T-helper 2 cell treated with Interferon-gamma antibody and Interleukin-4, amounts not matched to agents 5 μg/mL and 100 μg/mL, for 36 hours (primary cell): ENCODE data around the gene ADGRG1.

ENCODE experiments used
- DNase-seq: peaks from one replicate; pipeline ENCODE4 v3.0.0; 2021; ENCODE audit warnings: low spot score
- H3K27ac Mint-ChIP-seq: one replicate; pipeline ENCODE4 v1.8.0; 2021; ENCODE audit warnings: mild to moderate bottlenecking, mixed read lengths
- H3K27me3 Mint-ChIP-seq: one replicate; pipeline ENCODE4 v1.8.0; 2021; ENCODE audit warnings: low read depth, mixed read lengths
- H3K36me3 Mint-ChIP-seq: one replicate; pipeline ENCODE4 v1.8.0; 2021; ENCODE audit warnings: low read depth, mixed read lengths
- H3K4me1 Mint-ChIP-seq: one replicate; pipeline ENCODE4 v1.8.0; 2021; ENCODE audit warnings: low read depth, mixed read lengths
- H3K4me3 Mint-ChIP-seq: one replicate; pipeline ENCODE4 v1.8.0; 2022; ENCODE audit warnings: mild to moderate bottlenecking, moderate library complexity, mixed read lengths
- H3K9me3 Mint-ChIP-seq: one replicate; pipeline ENCODE4 v1.8.0; 2021; ENCODE audit warnings: mixed read lengths

ADGRG1 gene

DNA sequence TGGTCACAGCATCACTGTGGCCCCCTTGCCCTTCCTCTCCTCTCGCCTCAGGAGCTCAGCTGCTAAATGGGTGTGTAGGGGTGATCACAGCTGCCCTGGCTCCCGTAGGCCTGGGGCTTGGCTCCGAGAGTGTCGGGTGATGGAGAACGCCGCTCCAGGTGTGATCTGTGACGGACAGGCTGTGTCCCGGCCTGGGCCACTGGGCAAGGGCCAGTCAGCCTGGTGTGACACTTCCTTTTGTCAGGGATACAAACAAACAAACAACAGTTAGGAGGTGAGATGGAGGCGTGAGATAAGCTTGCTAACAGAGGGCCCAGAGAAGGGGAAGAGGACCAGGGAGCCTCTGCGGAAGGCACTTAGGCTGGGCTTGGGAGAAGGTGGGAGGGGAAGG lies 2.0 kb downstream of the ADGRG1 start:
- H3K4me1 Mint-ChIP-seq = peaks cover 10% of the 10 kb centered on the region
- H3K4me3 Mint-ChIP-seq = no peak overlapping the region
- no peak for DNase-seq
- no peak overlapping the region for H3K27ac Mint-ChIP-seq
- no peaks in the 10 kb centered on the region for H3K9me3 Mint-ChIP-seq
- peaks cover 26% of the 10 kb centered on the region for H3K27me3 Mint-ChIP-seq
- H3K36me3 Mint-ChIP-seq = no peaks in the 10 kb centered on the region

DNA sequence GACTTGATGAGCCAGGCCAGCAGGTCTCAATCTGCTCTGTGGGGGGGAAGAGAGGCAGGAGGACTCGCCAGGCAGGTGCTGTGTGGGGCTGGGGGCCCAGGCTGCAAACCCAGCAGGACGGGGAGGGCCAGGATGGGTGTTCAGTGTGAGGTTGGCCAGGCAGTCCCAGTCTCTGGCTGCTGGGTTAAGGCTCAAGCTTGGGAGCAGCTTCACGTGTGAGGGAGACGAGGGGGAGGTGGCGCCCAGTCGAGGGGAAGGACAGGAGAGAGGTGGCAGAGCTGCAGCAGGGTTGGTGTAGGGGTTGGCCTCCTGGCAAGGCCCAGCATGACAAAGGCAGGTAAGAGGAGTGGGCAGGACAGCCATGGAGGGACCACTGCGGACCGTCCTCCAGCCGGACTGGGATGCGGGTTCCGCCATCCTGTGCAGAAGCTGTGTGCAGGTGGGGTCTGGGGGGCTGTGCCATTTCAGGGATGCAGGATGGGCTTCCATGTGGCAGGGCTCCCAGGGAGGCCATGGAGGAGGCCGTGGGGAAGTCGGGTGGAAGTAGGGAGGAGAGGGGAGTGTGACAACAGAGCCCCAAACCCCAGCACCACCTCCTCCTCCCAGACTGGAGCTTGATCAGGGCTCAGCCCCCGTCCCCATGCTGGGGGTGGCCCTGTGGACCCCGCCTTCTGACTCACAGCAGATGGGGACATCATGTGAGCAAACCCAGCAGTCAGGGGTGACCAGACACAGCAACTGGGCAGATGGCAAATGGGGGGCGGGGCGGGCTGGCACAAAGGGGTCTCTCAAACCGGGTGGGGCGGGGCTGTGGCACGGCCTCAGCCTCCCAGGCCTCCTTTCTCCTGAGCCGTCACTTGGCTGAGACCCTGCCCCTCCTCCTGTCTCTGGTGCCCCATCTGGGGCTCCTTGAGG lies 2.8 kb downstream of the ADGRG1 start:
- H3K4me3 Mint-ChIP-seq = no peak overlapping the region
- peaks cover 26% of the 10 kb centered on the region for H3K27me3 Mint-ChIP-seq
- no peaks in the 10 kb centered on the region for H3K9me3 Mint-ChIP-seq
- H3K4me1 Mint-ChIP-seq = peaks cover 10% of the 10 kb centered on the region
- H3K27ac Mint-ChIP-seq = no peak overlapping the region
- no peak for DNase-seq
- no peaks in the 10 kb centered on the region for H3K36me3 Mint-ChIP-seq

DNA sequence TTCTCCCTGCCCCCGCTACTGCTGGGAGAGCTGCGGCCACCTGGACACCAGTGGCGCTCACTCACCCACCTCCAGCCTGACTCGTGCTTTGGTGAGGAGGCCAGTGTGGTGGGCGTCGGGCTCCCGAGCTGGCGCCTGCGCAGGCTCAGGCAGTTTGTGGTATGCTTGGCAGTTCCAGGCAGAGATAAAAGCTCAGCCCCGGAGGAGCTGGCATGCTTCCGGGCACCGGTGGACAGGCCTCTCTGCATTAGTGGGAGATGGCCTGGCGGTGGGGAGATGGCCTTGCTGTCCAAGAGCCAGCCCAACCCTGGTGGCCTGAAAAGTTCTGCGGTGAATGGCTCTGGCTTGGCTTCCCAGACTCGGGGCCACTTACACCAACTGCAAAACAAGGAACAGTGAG lies 4.1 kb downstream of the ADGRG1 start:
- no peak overlapping the region for H3K27ac Mint-ChIP-seq
- H3K27me3 Mint-ChIP-seq = peaks cover 24% of the 10 kb centered on the region
- H3K9me3 Mint-ChIP-seq = no peaks in the 10 kb centered on the region

DNA sequence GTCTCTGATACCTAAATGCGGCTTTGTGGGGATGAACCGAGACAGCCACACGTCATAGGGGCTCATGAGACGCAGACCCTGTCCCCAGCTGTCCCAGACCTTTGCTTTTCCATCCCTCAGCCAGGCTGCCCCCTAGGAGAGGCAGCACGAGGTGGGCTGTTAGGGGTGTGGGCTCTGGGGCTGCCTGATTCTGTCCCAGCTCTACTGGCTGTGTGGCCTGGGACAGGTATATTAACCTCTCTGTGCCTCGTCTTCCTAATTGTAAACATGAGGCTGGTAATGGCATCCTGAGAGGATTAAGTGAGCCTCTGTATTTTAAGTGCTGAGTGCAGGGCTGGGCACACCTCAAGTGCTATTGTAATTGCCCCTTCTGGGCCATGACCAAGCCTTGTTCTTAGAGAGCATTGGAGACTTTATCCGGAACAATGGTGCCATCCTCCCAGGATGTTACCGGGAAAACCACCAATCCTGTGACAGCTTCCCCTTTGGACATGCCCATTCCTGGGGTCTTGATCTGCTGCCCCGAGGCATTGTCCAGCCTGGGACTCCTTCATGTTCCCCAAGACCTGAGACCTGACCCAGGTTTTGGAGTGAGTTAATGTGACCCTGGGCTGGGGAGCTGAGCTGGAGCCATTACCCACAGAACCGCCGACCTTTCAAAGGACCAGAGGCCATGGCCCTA lies 5.1 kb downstream of the ADGRG1 start:
- peaks cover 9% of the 10 kb centered on the region for H3K4me1 Mint-ChIP-seq
- H3K27ac Mint-ChIP-seq = no peak overlapping the region
- H3K27me3 Mint-ChIP-seq = peaks cover 23% of the 10 kb centered on the region
- H3K4me3 Mint-ChIP-seq = no peak overlapping the region
- DNase-seq = no peak
- H3K36me3 Mint-ChIP-seq = no peaks in the 10 kb centered on the region
- H3K9me3 Mint-ChIP-seq = no peaks in the 10 kb centered on the region

More for the DNA sequence above, 4.1 kb downstream of the ADGRG1 start:
- Mint-ChIP-seq H3K4me3 (no peak overlapping the region), H3K4me1 (peaks cover 10% of the 10 kb centered on the region), H3K36me3 (no peaks in the 10 kb centered on the region)
- no peak for DNase-seq

DNA sequence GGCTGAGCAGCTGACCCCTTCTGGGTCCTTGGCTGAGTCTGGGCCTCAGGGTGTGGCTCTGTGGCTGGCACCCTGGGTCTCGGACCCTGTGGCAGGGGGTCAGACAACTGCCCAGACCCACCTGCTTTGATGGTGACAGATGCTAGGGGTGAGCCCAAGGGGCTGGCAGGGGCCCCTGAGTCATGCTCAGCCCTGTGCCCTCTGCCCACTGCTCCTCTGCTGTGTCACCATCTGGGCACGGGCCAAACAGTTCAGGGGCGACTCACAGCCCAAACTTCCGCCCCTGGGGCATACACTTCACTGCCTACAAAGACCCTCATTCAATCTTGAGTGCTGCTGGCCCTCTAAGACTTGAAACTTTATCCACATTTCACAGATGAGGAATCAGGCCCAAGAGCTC lies 5.7 kb downstream of the ADGRG1 start:
- Mint-ChIP-seq H3K36me3 (no peaks in the 10 kb centered on the region), H3K4me3 (no peak overlapping the region), H3K27ac (no peak overlapping the region), H3K9me3 (no peaks in the 10 kb centered on the region), H3K4me1 (peaks cover 3% of the 10 kb centered on the region), H3K27me3 (peaks cover 19% of the 10 kb centered on the region)
- no peak for DNase-seq

DNA sequence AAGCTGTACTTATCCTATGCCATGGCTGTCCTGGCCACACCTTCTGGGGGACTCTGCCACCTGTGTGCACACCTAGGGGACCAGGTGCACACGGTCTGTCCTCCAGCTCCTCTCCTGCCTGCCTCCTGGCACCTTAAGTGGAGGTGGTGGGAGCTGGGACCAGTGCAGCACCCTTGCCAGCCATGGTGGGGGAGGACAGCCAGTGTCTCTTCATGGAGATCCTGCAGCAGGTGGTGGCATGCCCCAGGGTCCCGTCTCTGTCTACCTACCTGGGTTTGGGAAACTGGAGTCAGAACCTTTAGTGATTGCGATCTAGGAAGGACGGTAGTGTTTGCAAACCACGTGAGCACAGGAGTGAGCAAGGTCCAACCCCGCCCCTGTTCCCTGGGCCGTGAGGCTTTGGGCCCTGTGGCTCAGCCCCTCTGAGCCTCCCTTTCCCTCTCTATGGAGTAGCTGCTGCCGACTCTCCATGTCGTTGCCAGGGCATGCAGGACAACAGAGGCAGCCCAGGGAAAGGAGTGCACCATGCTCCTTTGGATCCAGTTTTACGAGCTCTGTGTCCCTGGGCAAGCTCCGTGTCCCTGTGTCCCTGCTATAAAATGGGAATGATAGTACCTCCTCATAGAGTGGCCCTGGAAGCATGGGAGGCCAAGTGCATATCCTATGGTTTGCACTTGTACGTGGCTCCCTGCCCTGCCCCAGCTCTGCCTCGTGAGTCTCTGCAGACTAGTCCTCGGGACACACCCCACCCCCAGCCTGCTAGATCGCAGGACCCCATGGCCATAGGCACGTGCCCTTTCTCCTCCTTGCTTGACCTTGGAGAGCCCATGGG lies 7.1 kb downstream of the ADGRG1 start:
- Mint-ChIP-seq H3K4me1 (peaks cover 1% of the 10 kb centered on the region), H3K27ac (no peak overlapping the region), H3K27me3 (peaks cover 27% of the 10 kb centered on the region), H3K9me3 (no peaks in the 10 kb centered on the region), H3K4me3 (no peak overlapping the region), H3K36me3 (no peaks in the 10 kb centered on the region)
- DNase-seq = no peak

DNA sequence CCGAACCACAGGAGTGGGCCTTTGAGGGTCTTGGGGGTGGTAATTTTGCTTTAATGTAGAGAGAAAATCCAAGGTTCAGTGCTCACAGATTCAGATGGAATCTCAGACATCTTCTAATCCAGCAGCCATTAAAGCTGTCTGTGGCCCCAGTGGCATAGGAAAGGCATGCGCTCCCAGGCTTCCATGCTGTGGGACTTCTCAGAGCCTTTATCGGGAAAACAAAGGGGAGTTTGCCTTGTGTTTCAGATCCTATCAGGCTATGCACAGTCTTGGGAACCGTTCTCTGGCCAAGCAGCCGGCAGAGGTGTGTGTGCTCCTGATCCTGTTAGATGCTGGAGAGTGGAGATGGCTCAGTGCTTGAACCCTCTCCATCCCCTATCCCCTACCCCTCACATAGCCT lies 7.8 kb downstream of the ADGRG1 start:
- no peak for DNase-seq
- H3K4me1 Mint-ChIP-seq = no peaks in the 10 kb centered on the region
- H3K9me3 Mint-ChIP-seq = no peaks in the 10 kb centered on the region
- no peak overlapping the region for H3K27ac Mint-ChIP-seq
- H3K36me3 Mint-ChIP-seq = no peaks in the 10 kb centered on the region
- no peak overlapping the region for H3K4me3 Mint-ChIP-seq
- peaks cover 24% of the 10 kb centered on the region for H3K27me3 Mint-ChIP-seq

DNA sequence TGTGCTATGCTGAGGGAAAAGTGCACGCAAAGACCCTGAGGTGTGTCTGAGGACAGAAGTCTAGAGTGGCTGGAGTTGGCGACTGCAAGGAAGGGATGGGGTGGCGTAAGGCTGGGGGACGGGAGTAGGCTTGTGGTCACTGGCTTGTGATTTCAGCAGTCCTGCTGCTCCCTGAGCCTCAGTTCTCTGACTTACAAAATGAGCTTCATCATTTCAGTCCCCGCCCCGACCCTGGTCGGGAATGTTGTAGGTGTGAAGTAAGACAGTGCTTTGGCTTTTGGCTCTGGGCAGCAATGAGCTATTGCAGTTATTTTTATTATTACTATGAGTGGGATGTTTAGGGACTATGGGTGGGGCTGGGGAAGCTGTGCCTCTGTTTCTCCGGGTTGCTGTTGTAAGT lies 8.6 kb downstream of the ADGRG1 start:
- DNase-seq = no peak
- H3K27ac Mint-ChIP-seq = no peak overlapping the region
- H3K36me3 Mint-ChIP-seq = no peaks in the 10 kb centered on the region
- H3K27me3 Mint-ChIP-seq = peaks cover 24% of the 10 kb centered on the region
- H3K4me3 Mint-ChIP-seq = no peak overlapping the region
- no peaks in the 10 kb centered on the region for H3K9me3 Mint-ChIP-seq
- no peaks in the 10 kb centered on the region for H3K4me1 Mint-ChIP-seq

DNA sequence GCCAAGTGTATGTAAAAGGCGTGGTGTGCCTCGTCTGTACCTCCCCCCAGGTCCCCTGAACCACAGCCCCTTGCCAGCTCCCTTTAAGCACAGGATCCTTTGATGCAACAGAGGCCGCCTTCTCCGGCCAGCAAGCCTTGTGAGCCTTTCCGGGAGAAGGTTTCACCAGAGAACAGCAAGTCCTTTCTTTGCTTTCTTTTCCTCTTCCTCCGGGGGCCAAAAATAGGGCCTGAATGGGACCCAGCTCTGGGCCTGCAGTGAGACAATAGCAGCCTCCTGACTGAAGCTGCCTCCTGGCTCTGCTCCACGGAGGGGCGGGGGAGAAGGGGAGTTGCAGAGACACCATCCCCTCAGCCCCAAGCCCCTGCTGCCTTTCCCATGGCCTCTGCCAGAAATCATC lies 9.0 kb downstream of the ADGRG1 start:
- Mint-ChIP-seq H3K27ac (no peak overlapping the region), H3K9me3 (no peaks in the 10 kb centered on the region), H3K27me3 (peaks cover 24% of the 10 kb centered on the region), H3K4me1 (no peaks in the 10 kb centered on the region), H3K36me3 (no peaks in the 10 kb centered on the region), H3K4me3 (no peak overlapping the region)
- no peak for DNase-seq

DNA sequence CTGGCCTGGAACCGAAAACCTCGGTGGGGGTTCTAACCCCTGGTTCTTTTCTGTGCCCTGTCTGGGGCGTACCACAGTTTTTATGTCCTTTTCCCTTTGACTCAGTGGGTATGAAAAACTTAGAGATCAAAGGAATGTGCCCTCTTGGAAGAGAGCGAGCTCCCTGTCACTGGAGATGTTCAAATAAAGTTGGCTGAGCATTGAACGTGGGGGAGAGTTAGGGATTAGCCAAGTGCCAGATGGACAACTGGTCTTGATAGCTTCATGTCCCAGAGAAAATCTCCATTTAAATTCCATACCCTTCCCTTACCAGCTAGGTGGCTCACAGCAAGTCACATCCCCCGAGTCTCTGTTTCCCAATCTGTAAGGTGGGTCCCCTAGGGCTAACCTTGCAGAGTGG lies 9.5 kb downstream of the ADGRG1 start:
- Mint-ChIP-seq H3K9me3 (no peaks in the 10 kb centered on the region), H3K27ac (no peak overlapping the region), H3K4me3 (no peak overlapping the region), H3K27me3 (peaks cover 24% of the 10 kb centered on the region), H3K4me1 (no peaks in the 10 kb centered on the region), H3K36me3 (no peaks in the 10 kb centered on the region)
- no peak for DNase-seq

DNA sequence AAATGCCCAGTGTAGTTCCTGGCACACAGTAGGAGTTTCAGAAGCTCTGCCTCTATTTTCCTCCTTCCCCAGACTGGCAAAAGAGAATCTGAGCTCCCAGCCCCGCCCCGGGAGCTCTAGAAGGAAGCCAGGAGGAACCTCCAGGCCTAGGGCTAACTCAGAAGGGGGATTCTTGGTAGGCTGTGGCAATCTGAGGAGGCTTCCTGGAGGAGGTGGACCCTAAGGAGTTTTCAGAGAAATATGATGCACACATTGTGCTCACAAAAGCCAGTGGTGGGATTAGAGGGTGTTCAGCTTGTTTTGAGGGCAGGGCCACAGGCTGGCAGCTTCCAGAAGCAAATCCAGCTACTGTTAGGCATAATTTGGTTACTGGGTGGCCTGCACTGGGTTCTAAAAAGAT lies 10.0 kb downstream of the ADGRG1 start:
- no peak for DNase-seq
- peaks cover 24% of the 10 kb centered on the region for H3K27me3 Mint-ChIP-seq
- no peaks in the 10 kb centered on the region for H3K4me1 Mint-ChIP-seq
- H3K4me3 Mint-ChIP-seq = no peak overlapping the region
- no peak overlapping the region for H3K27ac Mint-ChIP-seq
- H3K9me3 Mint-ChIP-seq = no peaks in the 10 kb centered on the region
- no peaks in the 10 kb centered on the region for H3K36me3 Mint-ChIP-seq

DNA sequence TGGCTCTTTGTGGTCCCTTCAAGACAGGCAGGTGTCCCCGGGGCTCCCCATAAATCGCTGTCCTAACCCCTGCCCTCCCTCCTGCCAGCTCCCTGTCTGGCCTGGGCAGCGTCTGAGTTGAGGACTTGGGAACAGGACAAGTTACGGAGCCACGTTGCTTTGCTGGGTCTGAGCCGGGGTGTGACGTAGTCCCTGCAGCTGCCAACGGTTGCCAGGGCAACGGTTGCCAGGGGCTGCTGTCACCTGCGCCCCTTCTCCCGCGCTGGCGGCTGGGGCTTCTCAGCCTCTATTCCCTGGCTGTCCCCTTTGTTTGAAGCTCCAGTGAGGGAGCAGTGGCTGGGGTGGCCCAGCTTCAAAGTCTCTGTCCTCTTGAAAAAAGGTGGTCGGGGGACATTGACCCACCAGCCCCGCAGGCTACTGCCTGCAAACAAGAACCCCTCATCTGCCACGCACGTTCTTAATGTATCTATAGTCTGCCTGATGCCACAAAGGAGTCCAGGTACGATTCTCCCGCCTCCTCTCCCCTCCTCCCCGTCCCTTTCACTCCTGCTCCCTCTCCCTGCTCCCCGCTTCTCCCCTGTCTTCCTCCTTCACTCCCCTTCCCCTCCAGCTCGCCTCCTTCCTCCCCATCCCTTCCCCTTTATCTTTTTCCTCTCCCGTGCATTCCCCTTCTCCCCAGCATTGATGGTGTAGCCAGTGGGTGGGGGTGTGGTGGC lies 10.9 kb downstream of the ADGRG1 start:
- H3K27ac Mint-ChIP-seq = no peak overlapping the region
- H3K4me1 Mint-ChIP-seq = no peaks in the 10 kb centered on the region
- H3K9me3 Mint-ChIP-seq = no peaks in the 10 kb centered on the region
- peaks cover 24% of the 10 kb centered on the region for H3K27me3 Mint-ChIP-seq
- no peak overlapping the region for H3K4me3 Mint-ChIP-seq
- DNase-seq = no peak
- no peaks in the 10 kb centered on the region for H3K36me3 Mint-ChIP-seq

DNA sequence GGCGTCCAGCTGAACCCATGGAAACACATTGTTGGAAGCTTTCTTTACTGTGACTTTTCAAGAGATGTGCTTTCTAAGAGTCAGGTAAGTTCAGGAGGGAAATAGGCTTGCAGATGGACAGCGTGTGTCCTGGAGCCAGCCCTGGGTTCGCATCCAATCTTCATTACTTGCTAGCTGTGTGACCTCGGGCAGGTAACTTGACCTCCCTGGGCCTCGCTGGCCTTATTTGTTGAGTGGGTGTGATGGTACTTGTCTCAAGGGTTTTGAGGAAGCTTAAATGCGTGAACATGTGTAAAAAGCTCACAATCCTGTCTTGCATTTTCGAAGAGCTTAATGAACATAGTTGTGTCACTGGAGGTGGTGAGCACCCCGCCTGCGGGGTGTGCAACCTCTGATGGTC lies 11.8 kb downstream of the ADGRG1 start:
- Mint-ChIP-seq H3K27ac (no peak overlapping the region), H3K9me3 (no peaks in the 10 kb centered on the region), H3K27me3 (peaks cover 24% of the 10 kb centered on the region), H3K4me1 (no peaks in the 10 kb centered on the region), H3K4me3 (no peak overlapping the region), H3K36me3 (no peaks in the 10 kb centered on the region)
- DNase-seq = no peak
